Naive thymus-derived CD4-positive, alpha-beta T cell (primary cell): ENCODE results near the gene DAAM2. TPM values are rescaled to one million over a fixed set of nuclear protein-coding genes. Genes with fewer than 3 reads are reported as not detected.
A peak's percentile ranks its signal among the peaks of the same experiment; 100 is the strongest.

Experiments used
- ATAC-seq: fragments of 150-1000 bp; cut with Tn5 transposase; 2 replicates; pipeline ENCODE4 v1.10.0; 2021; ENCODE audit warnings: mild to moderate bottlenecking, moderate library complexity
- CTCF ChIA-PET: fragments of 350-600 bp; sonication (Branson Sonifier 250); formaldehyde crosslinking; loops from one replicate; lab custom pipeline; 2021; ENCODE audit warnings: antibody characterized with exemption; lab: Charles Lee
- POLR2A ChIA-PET: fragments of 350-600 bp; sonication (Branson Sonifier 250); formaldehyde crosslinking; loops from one replicate; lab custom pipeline; 2021; ENCODE audit warnings: antibody characterized with exemption, inconsistent platforms; lab: Charles Lee
- DNase-seq, 9 donors: peaks; one replicate each; pipeline versions ENCODE4 v3.0.0 to v3.0.0-alpha.2; 2020 to 2022; ENCODE audit warnings: mixed read lengths in 1 of 9
- H3K27ac ChIP-seq: one replicate; pipeline ENCODE4 v1.7.0; 2013; ENCODE audit warnings: mild to moderate bottlenecking, low read depth, low read length, moderate library complexity
- H3K27me3 ChIP-seq, 2 donors: one replicate each; pipeline ENCODE4 v1.7.0; 2013; ENCODE audit warnings: low read length in 2 of 2, mild to moderate bottlenecking in 2 of 2, moderate library complexity in 2 of 2; ENCODE audit not compliant: control insufficient read depth in 2 of 2, insufficient read depth in 2 of 2
- H3K36me3 ChIP-seq, 3 experiments: 1 replicate in 2 of 3; 2 replicates in 1 of 3; pipeline ENCODE4 v1.7.0; 2013; ENCODE audit warnings: low read length in 3 of 3, mild to moderate bottlenecking in 3 of 3, moderate library complexity in 1 of 3; ENCODE audit not compliant: insufficient read depth in 3 of 3, control insufficient read depth in 2 of 3
- H3K4me1 ChIP-seq, 2 donors: one replicate each; pipeline ENCODE4 v1.7.0; 2013; ENCODE audit warnings: low read length in 2 of 2, mild to moderate bottlenecking in 2 of 2, moderate library complexity in 1 of 2; ENCODE audit not compliant: control insufficient read depth in 2 of 2, insufficient read depth in 2 of 2
- H3K4me3 ChIP-seq: 2 replicates; pipeline ENCODE4 v1.7.0; 2013; ENCODE audit warnings: mild to moderate bottlenecking, low read length
- H3K9me3 ChIP-seq, 3 experiments: 1 replicate in 2 of 3; 2 replicates in 1 of 3; pipeline ENCODE4 v1.7.0; 2013; ENCODE audit warnings: low read length in 3 of 3; ENCODE audit not compliant: control insufficient read depth in 2 of 3
- H3K27ac Mint-ChIP-seq, 9 donors: one replicate each; pipeline ENCODE4 v1.8.0; 2020 to 2022; ENCODE audit warnings: mixed read lengths in 9 of 9, mild to moderate bottlenecking in 8 of 9, moderate library complexity in 5 of 9, inconsistent platforms in 2 of 9
- H3K27me3 Mint-ChIP-seq, 5 donors: one replicate each; pipeline ENCODE4 v1.8.0; 2021 to 2022; ENCODE audit warnings: mixed read lengths in 5 of 5, mild to moderate bottlenecking in 1 of 5
- H3K36me3 Mint-ChIP-seq, 5 donors: one replicate each; pipeline ENCODE4 v1.8.0; 2020 to 2022; ENCODE audit warnings: mixed read lengths in 5 of 5, mild to moderate bottlenecking in 3 of 5, inconsistent platforms in 1 of 5
- H3K4me1 Mint-ChIP-seq, 7 donors: one replicate each; pipeline ENCODE4 v1.8.0; 2020 to 2022; ENCODE audit warnings: mixed read lengths in 7 of 7, mild to moderate bottlenecking in 3 of 7, inconsistent platforms in 1 of 7
- H3K4me3 Mint-ChIP-seq, 10 donors: one replicate each; pipeline ENCODE4 v1.8.0; 2020 to 2022; ENCODE audit warnings: mild to moderate bottlenecking in 10 of 10, mixed read lengths in 10 of 10, moderate library complexity in 6 of 10, inconsistent platforms in 2 of 10
- H3K9me3 Mint-ChIP-seq, 11 donors: one replicate each; pipeline ENCODE4 v1.8.0; 2020 to 2022; ENCODE audit warnings: mixed read lengths in 11 of 11, mild to moderate bottlenecking in 4 of 11, inconsistent platforms in 1 of 11, moderate library complexity in 1 of 11
- intact Hi-C, 2 donors: fragments of 100-400 bp; cut with micrococcal nuclease; formaldehyde crosslinking; loops; one replicate each; pipeline ENCODE4 v1.15.1; 2023
- polyA plus RNA-seq, 2 donors: library from polyadenylated mRNA; unstranded; fragments of 300-500 nt; fragmentation: Illumina TruSeq; gene quantifications; one replicate each; pipeline ENCODE4 v1.2.3, GENCODE V29; 2021
- total RNA-seq, 6 experiments: library from RNA in 5 of 6; stranded (reverse) in 5 of 6; gene quantifications; 1 replicate in 5 of 6; 2 replicates in 1 of 6; pipeline ENCODE4 v1.2.3 and lab custom pipeline; 2021 to 2026

DAAM2 gene
- total RNA-seq: not detected
- polyA plus RNA-seq: not detected
- total RNA-seq (lab: John Stamatoyannopoulos, UW): not detected

DNA sequence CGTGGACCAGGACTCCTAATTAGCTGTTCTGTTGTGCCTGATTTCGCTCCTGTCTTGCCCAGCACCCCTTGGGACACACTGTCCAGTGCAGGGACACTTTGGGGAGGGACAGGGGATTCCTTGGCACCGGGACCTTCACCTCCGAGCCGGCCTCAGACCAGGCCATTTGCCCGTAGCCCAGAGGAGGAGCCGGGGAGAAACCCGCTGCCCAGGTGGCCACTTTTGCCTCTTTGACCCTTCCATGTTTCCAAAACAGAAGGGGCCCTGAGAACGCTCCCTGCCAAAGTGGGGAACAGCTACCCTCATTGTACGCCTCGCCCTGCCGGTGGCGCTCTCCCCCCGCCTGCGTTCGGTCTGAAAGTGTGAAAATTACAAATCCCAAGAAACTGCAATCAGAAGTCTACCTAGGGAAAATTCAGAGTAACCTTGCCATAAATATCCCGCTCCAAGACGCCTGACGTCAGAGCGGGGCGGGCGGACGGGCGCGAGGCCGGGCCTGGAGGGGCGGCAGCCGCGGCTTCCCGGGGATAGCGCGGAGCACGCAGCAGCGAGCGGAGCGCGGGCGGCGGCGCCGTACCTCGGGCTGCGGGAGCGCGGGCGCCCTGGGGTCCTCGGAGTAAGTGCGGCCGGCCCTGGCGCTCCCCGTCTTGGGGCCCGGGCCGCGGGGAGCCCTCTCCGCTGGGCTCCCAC is at the start of gene DAAM2:
Gene DAAM2, plus strand, starts transcription at position 527 of the 690 bp plus-strand sequence. CDS start 63,927 bp downstream, outside the sequence.
- Histone ChIP-seq H3K36me3 (no peaks in the 10 kb centered on the region), H3K27me3 (no peaks in the 10 kb centered on the region), H3K9me3 (no peaks in the 10 kb centered on the region), H3K4me3 (no peak within 1 kb of the TSS), H3K27ac (no peak within 1 kb of the TSS), H3K4me1 (no peaks in the 10 kb centered on the region)
- CTCF ChIA-PET: no interaction called here
- Mint-ChIP-seq H3K9me3 (no peaks in the 10 kb centered on the region), H3K4me3 (peak within 1 kb of the TSS in 3 of 10 donors; percentile 10 to 37 (median 35)), H3K27ac (no peak within 1 kb of the TSS), H3K36me3 (no peaks in the 10 kb centered on the region), H3K4me1 (peaks cover 0 to 5% (median 0%) of the 10 kb centered on the region in 7 donors), H3K27me3 (peaks cover 41 to 69% (median 59%) of the 10 kb centered on the region in 5 donors)
- POLR2A ChIA-PET: no interaction called here
- intact Hi-C loops: no loop called here
- ATAC-seq (no peak), DNase-seq (no peak)

DNA sequence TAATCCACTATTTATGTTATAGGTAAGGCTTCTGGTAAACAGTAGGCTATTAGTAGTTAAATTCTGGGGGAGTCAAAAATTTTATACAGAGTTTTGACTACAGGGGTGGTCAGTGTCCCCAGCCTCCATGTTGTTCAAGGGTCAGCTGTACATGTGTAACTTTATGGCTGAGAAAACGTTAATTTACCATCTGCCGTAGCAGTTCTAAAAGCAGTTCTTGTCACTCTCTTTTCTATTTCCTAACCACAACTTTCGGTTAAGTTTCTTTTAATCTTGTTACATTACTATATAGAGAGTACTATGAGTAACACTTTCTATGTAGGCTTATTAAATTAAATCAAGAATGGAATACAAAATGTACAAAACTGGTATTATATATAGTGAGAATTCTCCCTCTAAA is 45.4 kb upstream of the DAAM2 start:
- H3K27me3 ChIP-seq: no peaks in the 10 kb centered on the region
- no peaks in the 10 kb centered on the region for H3K4me1 Mint-ChIP-seq
- no peak overlapping the region for H3K4me3 ChIP-seq
- POLR2A ChIA-PET: no interaction called here
- peaks cover 0 to 9% (median 2%) of the 10 kb centered on the region in 11 donors for H3K9me3 Mint-ChIP-seq
- H3K27ac ChIP-seq: no peak overlapping the region
- ATAC-seq (no peak), DNase-seq (no peak)
- H3K4me3 Mint-ChIP-seq: no peak overlapping the region
- no peaks in the 10 kb centered on the region for H3K36me3 Mint-ChIP-seq
- H3K27me3 Mint-ChIP-seq: peaks cover 0 to 23% (median 10%) of the 10 kb centered on the region in 5 donors
- intact Hi-C loops: no loop called here
- no peak overlapping the region for H3K27ac Mint-ChIP-seq
- no peaks in the 10 kb centered on the region for H3K4me1 ChIP-seq
- CTCF ChIA-PET: no interaction called here
- no peaks in the 10 kb centered on the region for H3K9me3 ChIP-seq
- H3K36me3 ChIP-seq: no peaks in the 10 kb centered on the region

DNA sequence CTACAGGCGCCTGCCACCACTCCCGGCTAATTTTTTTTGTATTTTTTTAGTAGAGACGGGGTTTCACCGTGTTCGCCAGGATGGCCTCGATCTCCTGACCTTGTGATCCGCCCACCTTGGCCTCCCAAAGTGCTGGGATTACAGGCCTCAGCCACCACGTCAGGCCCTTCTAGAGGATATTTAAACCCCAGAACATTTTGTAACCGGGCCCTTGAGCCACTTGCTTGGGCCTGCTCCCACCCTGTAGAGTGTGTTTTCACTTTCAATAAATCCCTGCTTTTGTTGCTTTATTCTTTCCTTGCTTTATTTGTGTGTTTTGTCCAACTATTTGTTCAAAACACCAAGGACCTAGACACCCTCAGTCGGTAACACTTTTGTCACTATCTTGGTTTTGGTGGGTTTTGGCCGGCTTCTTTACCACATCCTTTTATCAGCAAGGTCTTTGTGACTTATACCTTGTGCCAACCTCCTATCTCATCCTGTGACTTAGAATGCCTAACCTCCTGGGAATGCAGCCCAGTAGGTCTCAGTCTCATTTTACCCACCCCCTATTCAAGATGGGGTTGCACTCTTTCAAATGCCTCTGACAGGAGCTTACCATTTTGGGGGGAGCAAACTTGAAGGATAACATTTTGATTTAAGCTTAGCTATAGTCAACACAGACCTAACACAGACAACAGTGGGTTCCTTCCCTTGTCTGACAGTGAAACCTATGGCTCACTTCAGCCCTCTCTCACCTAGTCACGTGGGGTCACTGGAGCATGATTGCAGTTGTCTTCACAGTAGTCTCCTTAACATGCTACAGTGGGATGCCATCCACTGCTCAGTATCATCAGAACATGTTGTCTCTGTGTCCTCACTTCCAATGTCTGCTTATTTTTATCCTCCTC is 39.1 kb upstream of the DAAM2 start:
- Histone ChIP-seq H3K27ac (no peak overlapping the region), H3K4me3 (no peak overlapping the region), H3K27me3 (no peaks in the 10 kb centered on the region), H3K36me3 (no peaks in the 10 kb centered on the region), H3K9me3 (no peaks in the 10 kb centered on the region), H3K4me1 (no peaks in the 10 kb centered on the region)
- Mint-ChIP-seq H3K4me1 (peaks cover 0 to 1% (median 0%) of the 10 kb centered on the region in 7 donors), H3K4me3 (no peak overlapping the region), H3K36me3 (no peaks in the 10 kb centered on the region), H3K9me3 (peaks cover 0 to 9% (median 0%) of the 10 kb centered on the region in 11 donors), H3K27me3 (peaks cover 0 to 27% (median 15%) of the 10 kb centered on the region in 5 donors), H3K27ac (no peak overlapping the region)
- no peak for DNase-seq
- ChIA-PET POLR2A (no interaction called here), CTCF (no interaction called here)
- ATAC-seq: no peak
- intact Hi-C loops: no loop called here

DNA sequence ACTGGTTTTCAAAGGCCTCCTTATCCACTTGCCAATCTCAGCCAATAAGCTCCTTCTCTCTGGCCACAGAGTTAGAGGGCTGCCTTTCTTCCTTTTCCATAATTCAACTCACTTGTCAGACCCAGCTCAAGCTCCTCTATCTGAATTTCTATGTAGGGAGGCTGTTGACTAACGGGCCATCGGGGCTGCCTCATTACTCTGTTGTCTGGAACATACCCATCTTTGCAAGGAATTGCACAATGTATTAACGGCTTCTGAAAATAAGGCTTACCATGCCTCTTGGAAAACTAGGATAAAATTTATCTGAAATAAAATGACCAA is 38.5 kb upstream of the DAAM2 start:
- DNase-seq (no peak), ATAC-seq (no peak)
- H3K4me3 Mint-ChIP-seq: no peak overlapping the region
- H3K4me1 ChIP-seq: no peaks in the 10 kb centered on the region
- no peaks in the 10 kb centered on the region for H3K36me3 ChIP-seq
- ChIA-PET POLR2A (no interaction called here), CTCF (interaction anchor here (0.6 kb wide), 1 partner anchor 53 kb away, joined by 5 read pairs; no protein-coding TSS in a partner anchor)
- no peaks in the 10 kb centered on the region for H3K27me3 ChIP-seq
- no peaks in the 10 kb centered on the region for H3K9me3 ChIP-seq
- H3K4me3 ChIP-seq: no peak overlapping the region
- H3K4me1 Mint-ChIP-seq: peaks cover 0 to 1% (median 0%) of the 10 kb centered on the region in 7 donors
- H3K27ac ChIP-seq: no peak overlapping the region
- peaks cover 0 to 9% (median 0%) of the 10 kb centered on the region in 11 donors for H3K9me3 Mint-ChIP-seq
- intact Hi-C loops: no loop called here
- no peak overlapping the region for H3K27ac Mint-ChIP-seq
- no peaks in the 10 kb centered on the region for H3K36me3 Mint-ChIP-seq
- peaks cover 0 to 25% (median 15%) of the 10 kb centered on the region in 5 donors for H3K27me3 Mint-ChIP-seq

DNA sequence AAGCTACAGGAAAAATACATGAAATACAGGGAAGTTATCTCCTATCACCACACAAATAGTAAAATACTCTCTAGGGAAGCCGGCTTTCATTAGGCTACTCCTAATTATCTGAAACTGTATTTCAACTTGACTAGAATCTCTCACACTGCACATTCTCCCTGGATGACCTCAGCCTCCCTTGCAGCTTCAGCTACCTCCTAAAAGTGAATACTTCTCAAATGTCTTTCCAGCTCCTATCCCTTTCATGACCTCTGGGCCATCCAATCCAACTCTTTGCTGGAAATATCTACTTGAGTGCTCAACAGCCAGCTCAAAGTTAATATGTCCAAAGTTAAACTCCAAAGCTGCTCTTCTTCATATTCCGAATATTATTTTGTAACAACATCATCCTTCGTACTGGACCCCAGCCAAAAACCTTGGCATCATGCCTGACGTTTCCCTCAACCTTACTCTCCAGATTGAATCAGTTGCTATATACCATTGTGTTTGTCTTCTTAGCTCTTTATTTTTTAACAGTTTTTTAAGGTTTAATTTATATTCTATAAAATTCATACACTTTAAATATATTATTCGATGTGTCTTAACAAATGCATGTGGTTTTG is 37.6 kb upstream of the DAAM2 start:
- no peak overlapping the region for H3K4me3 ChIP-seq
- ATAC-seq (no peak), DNase-seq (no peak)
- ChIA-PET POLR2A (no interaction called here), CTCF (no interaction called here)
- Mint-ChIP-seq H3K27me3 (peaks cover 0 to 25% (median 15%) of the 10 kb centered on the region in 5 donors), H3K27ac (no peak overlapping the region), H3K4me1 (peaks cover 0 to 1% (median 0%) of the 10 kb centered on the region in 7 donors), H3K36me3 (no peaks in the 10 kb centered on the region), H3K4me3 (no peak overlapping the region), H3K9me3 (peaks cover 0 to 9% (median 0%) of the 10 kb centered on the region in 11 donors)
- no peaks in the 10 kb centered on the region for H3K36me3 ChIP-seq
- H3K27ac ChIP-seq: no peak overlapping the region
- no peaks in the 10 kb centered on the region for H3K9me3 ChIP-seq
- intact Hi-C loops: no loop called here
- H3K27me3 ChIP-seq: no peaks in the 10 kb centered on the region
- H3K4me1 ChIP-seq: no peaks in the 10 kb centered on the region

DNA sequence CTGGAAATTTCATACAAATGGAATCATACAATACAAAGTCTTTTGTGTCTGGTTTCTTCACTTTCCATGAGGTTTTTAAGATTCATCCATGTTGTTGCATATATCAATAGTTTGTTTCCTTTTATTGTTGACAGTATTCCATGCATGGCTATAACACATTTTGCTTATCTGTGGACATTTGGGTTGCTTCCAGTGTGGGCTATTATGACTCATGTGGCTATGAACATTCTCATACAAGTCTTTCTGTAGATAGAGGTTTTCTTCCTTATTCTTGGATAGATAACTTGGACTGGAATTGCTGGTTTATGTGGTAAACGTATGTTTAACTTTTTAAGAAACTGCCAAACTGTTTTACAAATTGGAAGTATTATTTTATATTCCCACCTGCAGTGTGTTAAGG is 36.9 kb upstream of the DAAM2 start:
- CTCF ChIA-PET: no interaction called here
- no peaks in the 10 kb centered on the region for H3K27me3 ChIP-seq
- intact Hi-C loops: no loop called here

More for the DNA sequence above, 36.9 kb upstream of the DAAM2 start:
- Mint-ChIP-seq H3K27me3 (peaks cover 0 to 22% (median 15%) of the 10 kb centered on the region in 5 donors), H3K36me3 (no peaks in the 10 kb centered on the region), H3K4me3 (no peak overlapping the region), H3K9me3 (peaks cover 0 to 9% (median 0%) of the 10 kb centered on the region in 11 donors), H3K27ac (no peak overlapping the region), H3K4me1 (peaks cover 0 to 1% (median 0%) of the 10 kb centered on the region in 7 donors)
- Histone ChIP-seq H3K36me3 (no peaks in the 10 kb centered on the region), H3K4me1 (no peaks in the 10 kb centered on the region), H3K9me3 (no peaks in the 10 kb centered on the region), H3K4me3 (no peak overlapping the region), H3K27ac (no peak overlapping the region)
- POLR2A ChIA-PET: no interaction called here
- DNase-seq (no peak), ATAC-seq (no peak)
